Esophagus mucosa (tissue), 1 donor: Measurements from ENCODE around the gene ZNF260. TPM values are rescaled to one million over a fixed set of nuclear protein-coding genes. Genes with fewer than 3 reads are reported as not detected.
A peak's percentile ranks its signal among the peaks of the same experiment; 100 is the strongest.

Experiments
- ATAC-seq: fragments of 200-7000 bp; cut with Tn5 transposase; one replicate; pipeline ENCODE4 v1.9.1; 2020
- total RNA-seq: library from RNA; stranded (reverse); gene quantifications from one replicate; pipeline ENCODE4 v1.2.4, GENCODE V29; 2023
- donor health status: DM: yes; HTN: yes; CAD: no.

ZNF260 gene
- total RNA-seq, 1 donor from 2014 or later = 7.9 TPM

DNA sequence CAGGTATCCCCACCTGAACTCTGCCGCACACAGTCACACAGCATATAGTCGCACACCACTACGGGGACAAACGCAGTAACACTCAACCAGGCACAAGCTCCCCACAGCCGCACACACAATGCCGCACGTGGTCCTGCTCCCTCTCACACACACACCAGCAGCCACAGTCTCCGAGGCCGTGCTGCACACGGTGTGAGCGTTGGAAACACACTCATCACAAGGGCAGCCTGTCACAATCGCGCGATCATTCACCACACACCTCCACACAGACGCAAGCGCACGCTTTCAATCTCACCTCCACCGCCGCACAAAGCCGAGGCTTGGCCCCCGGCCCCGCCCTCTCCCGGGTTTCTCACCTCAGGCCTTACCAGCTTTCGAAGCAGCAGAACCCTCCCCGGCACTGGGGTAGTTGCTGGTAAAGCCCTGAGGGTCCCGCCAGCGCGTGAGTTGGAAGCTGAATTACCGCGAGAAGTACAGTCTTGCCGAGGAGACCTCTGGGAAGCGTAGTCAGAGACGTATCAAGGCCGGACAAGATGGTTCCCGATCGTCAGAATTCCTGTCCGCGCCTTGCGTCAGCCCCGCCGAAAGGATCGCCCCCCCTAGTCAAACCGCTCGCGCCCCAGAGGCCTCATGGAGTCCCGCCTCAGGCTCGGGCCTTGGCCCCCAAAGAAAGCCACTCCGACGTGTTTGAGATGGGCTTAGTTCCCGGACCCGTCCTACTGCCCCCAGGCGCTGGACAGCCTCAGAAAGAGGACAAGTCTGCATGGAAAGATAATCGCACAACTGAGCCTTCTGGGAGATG lies 38.8 kb downstream of the ZNF260 start, which contains the start of gene ZNF566:
TSS of gene ZNF566 (minus strand) at position 444 of the 802 bp plus-strand sequence. CDS start 13,004 bp downstream, outside the sequence.
- ATAC-seq = peak; percentile 98

DNA sequence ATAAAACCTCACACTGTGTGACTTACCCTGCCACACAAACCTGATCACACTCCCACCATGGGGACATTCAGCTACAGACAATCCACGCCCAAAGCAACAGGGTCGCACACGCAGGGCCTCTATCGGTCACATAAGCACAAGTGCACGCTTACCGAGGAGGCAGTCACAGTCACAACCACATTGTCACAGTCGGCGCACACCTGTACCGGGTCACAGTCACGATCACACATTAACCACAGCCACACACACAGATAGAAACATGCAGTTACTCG lies 39.3 kb downstream of the ZNF260 start:
- ATAC-seq = peak; percentile 27

DNA sequence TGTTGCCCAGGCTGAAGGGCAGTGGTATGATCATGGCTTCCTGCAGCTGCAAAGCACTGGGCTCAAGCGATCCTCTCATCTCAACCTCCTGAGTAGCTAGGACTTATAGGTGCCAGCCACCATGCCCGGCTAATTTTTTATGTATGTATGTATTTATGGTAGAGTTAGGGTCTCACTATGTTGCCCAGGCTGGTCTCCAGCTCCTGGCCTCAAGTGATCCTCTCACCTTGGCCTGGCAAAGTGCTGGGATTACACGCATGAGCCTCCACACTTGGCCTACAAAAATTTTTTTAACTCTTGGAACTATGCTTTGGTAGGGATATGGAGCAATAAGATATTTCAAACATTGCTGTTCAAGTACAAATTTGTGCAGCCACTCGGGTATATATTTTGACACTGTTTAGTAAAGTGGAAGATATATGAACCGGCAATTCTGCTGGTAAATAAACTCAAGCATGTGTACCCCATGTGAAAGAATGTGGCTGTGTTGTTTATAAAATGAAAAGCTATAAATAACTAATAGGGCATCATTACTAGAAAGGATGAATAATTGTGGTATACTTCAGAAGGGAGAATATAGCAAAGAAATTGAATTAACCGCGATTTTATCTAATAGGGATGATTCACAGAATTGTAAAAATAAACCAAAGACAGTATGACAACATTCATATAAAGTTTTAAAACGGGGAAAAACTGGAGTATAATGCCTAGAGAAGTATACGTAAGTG lies 39.8 kb downstream of the ZNF260 start:
- ATAC-seq = no peak

DNA sequence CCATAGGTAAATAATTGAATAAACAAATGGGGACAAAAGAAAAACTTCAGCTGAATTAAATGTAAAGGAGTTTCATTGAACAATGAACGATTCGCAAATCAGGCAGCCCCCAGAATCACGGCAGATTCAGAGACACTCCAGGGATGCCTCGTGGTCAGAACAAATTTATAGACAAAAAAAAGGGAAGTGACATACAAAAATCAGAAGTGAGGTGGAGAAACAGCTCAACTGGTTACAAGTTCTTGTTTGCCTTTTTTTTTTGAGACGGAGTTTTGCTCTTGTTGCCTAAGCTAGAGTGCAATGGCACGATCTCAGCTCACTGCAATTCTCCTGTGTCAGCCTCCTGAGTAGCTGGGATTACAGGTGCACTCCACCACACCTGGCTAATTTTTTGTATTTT lies 44.4 kb downstream of the ZNF260 start:
- ATAC-seq = no peak

DNA sequence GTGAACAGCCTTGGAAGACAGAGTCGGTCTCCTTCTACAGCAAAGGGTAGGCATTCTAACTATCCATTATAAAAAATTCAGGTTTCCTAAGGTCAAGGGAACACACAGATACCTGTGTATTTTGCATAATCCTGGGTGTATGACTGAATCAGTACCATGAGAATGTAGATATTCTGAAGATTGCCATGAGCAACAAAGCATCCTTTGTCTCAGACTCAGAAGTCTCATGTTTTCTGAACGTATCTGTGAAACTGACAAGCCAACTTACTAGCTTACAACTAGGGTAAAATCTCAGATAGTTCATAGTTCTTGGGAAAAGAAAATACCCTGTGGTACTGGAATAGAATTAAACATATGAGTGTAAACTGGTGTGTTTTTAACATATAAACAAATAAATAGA lies 45.2 kb downstream of the ZNF260 start:
- ATAC-seq = no peak

Other genes with a start within 250 kb of the ZNF260 start
- 1.2 TPM for gene ZFP14, start 149.1 kb downstream of the ZNF260 start, total RNA-seq
- gene ZFP82, start 109.6 kb downstream of the ZNF260 start, total RNA-seq = 0.72 TPM
- 4.3 TPM for gene ZNF566, start 38.7 kb downstream of the ZNF260 start, total RNA-seq
- gene ZNF529, start 45.0 kb upstream of the ZNF260 start, total RNA-seq = 3.8 TPM
- 0.72 TPM for gene ZNF382, start 77.0 kb upstream of the ZNF260 start, total RNA-seq
- gene ZNF461, start 138.6 kb upstream of the ZNF260 start, total RNA-seq = 3.0 TPM
- gene ZNF567, start 159.3 kb upstream of the ZNF260 start, total RNA-seq = 2.3 TPM
- gene ZNF850, start 244.5 kb upstream of the ZNF260 start, total RNA-seq = 1.5 TPM